NT2/D1 (cell line): ENCODE data around the gene RETREG1.
"Not testable (repeated sequence)": the region's sequence is repeated elsewhere in the genome, so short reads cannot be mapped to it uniquely, and the experiment has no call there.

ENCODE experiments used
- DNase-seq: peaks from one replicate; pipeline ENCODE4 v3.0.0-alpha.2; 2011; ENCODE audit warnings: low read depth, low spot score
- H3K27me3 ChIP-seq: 2 replicates; pipeline ENCODE4 v1.6.0; 2011; ENCODE audit warnings: mild to moderate bottlenecking; ENCODE audit not compliant: insufficient read length, insufficient read depth
- H3K36me3 ChIP-seq: 2 replicates; pipeline ENCODE4 v1.6.1; 2011; ENCODE audit warnings: mild to moderate bottlenecking, low read length, mixed read lengths; ENCODE audit not compliant: insufficient read depth, insufficient read length
- H3K4me1 ChIP-seq: 2 replicates; pipeline ENCODE4 v1.5.1; 2011; ENCODE audit not compliant: insufficient read depth, insufficient read length
- H3K4me3 ChIP-seq: 2 replicates; pipeline ENCODE4 v1.5.1; 2011; ENCODE audit warnings: low read depth; ENCODE audit not compliant: insufficient read length
- H3K9ac ChIP-seq: 2 replicates; pipeline ENCODE4 v1.6.0; 2011; ENCODE audit warnings: low read depth; ENCODE audit not compliant: insufficient read length
- H3K9me3 ChIP-seq: 2 replicates; pipeline ENCODE4 v1.5.1; 2011; ENCODE audit warnings: mild to moderate bottlenecking, low read length; ENCODE audit not compliant: insufficient read depth
- SUZ12 ChIP-seq: IDR thresholded peaks from 2 replicates; pipeline ENCODE4 v1.6.1; 2011; ENCODE audit not compliant: insufficient read length, insufficient read depth; ENCODE audit errors: extremely low read depth
- YY1 ChIP-seq: IDR thresholded peaks from 2 replicates; pipeline ENCODE4 v1.6.1; 2011; ENCODE audit not compliant: insufficient read length, insufficient read depth
- ZNF274 ChIP-seq: IDR thresholded peaks from 2 replicates; pipeline ENCODE4 v1.6.1; 2011; ENCODE audit warnings: mild to moderate bottlenecking, low read depth, low read length

Gene RETREG1

GRCh38 chr5:16482891-16483290 is 133.9 kb downstream of the RETREG1 start:
- Histone ChIP-seq H3K27me3 (no peaks in the 10 kb centered on the region), H3K9me3 (no peaks in the 10 kb centered on the region), H3K9ac (no peak overlapping the region), H3K36me3 (no peaks in the 10 kb centered on the region), H3K4me1 (no peaks in the 10 kb centered on the region), H3K4me3 (no peak overlapping the region)
- TF ChIP-seq ZNF274 (no peak), YY1 (no peak), SUZ12 (no peak)
- DNase-seq: no peak

- Histone ChIP-seq H3K36me3 (no peaks in the 10 kb centered on the region), H3K9me3 (no peaks in the 10 kb centered on the region), H3K27me3 (no peaks in the 10 kb centered on the region), H3K4me3 (no peak overlapping the region), H3K4me1 (no peaks in the 10 kb centered on the region), H3K9ac (no peak overlapping the region)
- no peak for TF ChIP-seq YY1
- no peak for TF ChIP-seq SUZ12
- TF ChIP-seq ZNF274: no peak
- DNase-seq: no peak
These were observed 135.8 kb downstream of the RETREG1 start for GRCh38 chr5:16480821-16481538.

GRCh38 chr5:16480144-16480543 is 136.7 kb downstream of the RETREG1 start:
- DNase-seq: no peak
- no peak overlapping the region for H3K9ac ChIP-seq
- no peaks in the 10 kb centered on the region for H3K9me3 ChIP-seq
- no peaks in the 10 kb centered on the region for H3K27me3 ChIP-seq
- TF ChIP-seq ZNF274: no peak
- TF ChIP-seq SUZ12: no peak
- no peak for TF ChIP-seq YY1
- no peaks in the 10 kb centered on the region for H3K4me1 ChIP-seq
- no peaks in the 10 kb centered on the region for H3K36me3 ChIP-seq
- no peak overlapping the region for H3K4me3 ChIP-seq

GRCh38 chr5:16477541-16477940 is 139.3 kb downstream of the RETREG1 start:
- Histone ChIP-seq H3K4me1 (no peaks in the 10 kb centered on the region), H3K27me3 (no peaks in the 10 kb centered on the region), H3K9ac (no peak overlapping the region), H3K36me3 (no peaks in the 10 kb centered on the region), H3K9me3 (no peaks in the 10 kb centered on the region), H3K4me3 (no peak overlapping the region)
- no peak for DNase-seq
- TF ChIP-seq ZNF274: no peak
- no peak for TF ChIP-seq SUZ12
- TF ChIP-seq YY1: no peak

GRCh38 chr5:16476417-16476816 is 140.4 kb downstream of the RETREG1 start:
- H3K27me3 ChIP-seq, H3K36me3 ChIP-seq, DNase-seq, H3K9ac ChIP-seq, H3K4me1 ChIP-seq, H3K9me3 ChIP-seq, H3K4me3 ChIP-seq: not testable (repeated sequence)

- peaks cover 9% of the 10 kb centered on the region for H3K36me3 ChIP-seq
- no peaks in the 10 kb centered on the region for H3K4me1 ChIP-seq
- DNase-seq: no peak
- no peak overlapping the region for H3K4me3 ChIP-seq
- H3K9me3 ChIP-seq: no peaks in the 10 kb centered on the region
- H3K27me3 ChIP-seq: no peaks in the 10 kb centered on the region
- no peak overlapping the region for H3K9ac ChIP-seq
- TF ChIP-seq ZNF274 (no peak), SUZ12 (no peak), YY1 (no peak)
These were observed 145.4 kb downstream of the RETREG1 start for GRCh38 chr5:16471387-16471786.

GRCh38 chr5:16467363-16468219 is 149.2 kb downstream of the RETREG1 start:
- Histone ChIP-seq H3K36me3 (peaks cover 24% of the 10 kb centered on the region), H3K9me3 (no peaks in the 10 kb centered on the region), H3K4me3 (no peak overlapping the region), H3K4me1 (no peaks in the 10 kb centered on the region), H3K9ac (no peak overlapping the region), H3K27me3 (no peaks in the 10 kb centered on the region)
- TF ChIP-seq ZNF274 (no peak), SUZ12 (no peak), YY1 (no peak)
- DNase-seq: no peak
